HG02571 (cell line): ENCODE results near the gene MFAP4.

Experiments
- ATAC-seq: cut with Tn5 transposase; IDR thresholded peaks from one replicate; pipeline ENCODE4 v1.9.1; 2021; ENCODE audit warnings: mild to moderate bottlenecking, moderate library complexity; ENCODE audit not compliant: unreplicated experiment

The MFAP4 gene

DNA sequence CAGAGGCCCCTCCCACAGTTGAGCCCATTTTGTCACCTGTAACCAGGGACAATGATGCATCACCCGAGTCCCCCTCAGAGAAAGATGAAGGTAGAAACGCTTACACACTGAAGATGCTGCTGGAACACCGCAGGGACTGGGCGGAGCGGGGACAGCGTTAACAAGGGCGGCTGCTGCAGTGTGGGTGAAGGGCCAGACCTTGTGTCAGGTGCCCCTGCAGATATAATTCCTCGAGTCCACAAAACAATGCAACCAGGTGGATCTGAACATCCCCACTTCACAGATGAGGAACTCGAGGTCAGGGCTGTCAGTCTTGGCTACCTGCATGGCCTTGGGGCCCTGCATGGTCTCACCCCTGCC is 15.0 kb downstream of the MFAP4 start:
- no peak for ATAC-seq

DNA sequence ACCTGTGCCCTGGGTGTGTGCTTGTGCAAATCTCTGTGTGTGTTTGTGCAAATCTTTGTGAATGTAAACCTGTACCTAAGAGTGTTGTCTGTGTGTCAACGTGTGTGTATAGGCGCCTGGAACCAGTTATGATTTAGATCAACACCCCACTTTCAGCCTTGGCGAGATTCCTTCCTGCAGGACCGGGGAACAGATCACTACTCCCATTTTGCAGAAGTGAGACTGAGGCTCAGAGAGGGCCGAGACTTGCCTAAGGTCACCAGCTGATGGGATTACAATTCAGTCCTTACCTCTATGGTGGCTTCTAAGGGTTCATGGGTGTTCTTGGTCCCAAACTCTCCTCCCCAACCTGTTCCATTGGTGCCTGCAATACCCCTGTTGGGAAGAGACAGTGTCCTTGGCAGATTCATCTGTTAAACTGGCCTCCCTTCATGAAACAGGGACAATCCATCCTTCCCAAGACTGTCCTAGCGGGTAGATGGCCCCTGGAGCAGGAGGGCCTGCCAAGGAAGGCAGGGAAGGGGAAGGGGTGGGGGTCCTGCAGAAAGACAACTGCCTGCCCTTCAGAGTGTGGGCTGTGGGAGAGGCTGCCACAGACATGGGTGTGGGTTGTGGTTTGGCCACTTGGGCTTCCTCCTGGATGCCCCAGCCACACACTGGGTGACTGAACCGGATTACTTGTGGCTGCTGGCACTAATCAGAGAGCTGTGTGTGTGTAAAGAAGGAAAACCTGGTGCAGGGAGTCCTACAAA is 15.6 kb downstream of the MFAP4 start:
- no peak for ATAC-seq

DNA sequence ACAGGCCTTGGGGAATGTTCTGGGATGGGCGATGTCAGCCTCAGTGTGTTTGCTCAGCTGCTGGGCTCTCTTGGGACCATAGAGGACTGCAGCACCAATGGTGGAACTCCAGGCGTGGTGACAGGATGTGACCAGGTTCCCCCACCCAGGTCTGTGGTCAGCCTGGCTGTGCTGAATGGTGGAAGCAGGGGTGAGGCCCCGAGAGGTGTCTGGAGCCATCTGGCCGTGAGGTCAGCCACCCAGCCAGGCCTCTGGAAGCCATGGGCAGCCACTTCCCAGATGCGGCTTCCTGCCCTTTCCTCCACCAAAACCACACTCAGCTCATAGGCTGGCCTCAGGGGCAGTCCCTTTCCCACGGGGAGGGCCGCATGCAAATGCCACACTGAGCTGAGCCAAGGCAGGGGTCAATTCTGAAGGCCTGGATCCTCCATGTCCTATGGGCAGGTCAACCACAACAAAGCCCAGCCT is 16.5 kb downstream of the MFAP4 start:
- peak; percentile 43 for ATAC-seq

DNA sequence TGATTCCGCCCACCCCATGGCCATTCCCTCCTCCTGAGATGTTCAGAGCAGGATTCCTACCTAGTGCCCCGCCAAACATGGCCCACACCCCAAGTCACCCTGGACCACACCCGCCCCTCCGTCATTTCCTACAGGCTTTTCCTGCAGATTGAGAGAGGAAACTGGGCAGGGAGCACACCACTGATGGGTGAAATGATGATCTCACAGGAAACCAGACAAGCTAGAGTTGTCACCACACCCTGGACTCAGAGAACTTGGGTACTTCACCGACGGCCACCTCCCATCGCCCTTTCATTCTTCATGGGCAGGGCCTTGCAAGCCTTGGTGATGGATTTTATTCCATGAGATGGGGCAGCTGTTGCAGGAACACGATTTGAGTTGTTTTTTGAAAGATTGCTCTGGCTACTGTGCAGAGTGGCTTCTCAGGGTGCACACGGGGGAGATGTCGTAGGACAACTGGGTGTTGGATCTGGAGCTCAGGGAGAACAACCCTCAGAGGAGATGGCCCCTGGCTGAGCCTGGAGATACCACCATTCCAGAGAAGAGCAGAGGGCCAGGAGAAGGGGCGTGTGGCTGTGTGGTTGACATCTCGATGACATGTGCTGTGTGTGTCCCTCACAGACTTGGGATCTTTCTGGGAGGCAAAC is 17.0 kb downstream of the MFAP4 start:
- ATAC-seq = no peak

DNA sequence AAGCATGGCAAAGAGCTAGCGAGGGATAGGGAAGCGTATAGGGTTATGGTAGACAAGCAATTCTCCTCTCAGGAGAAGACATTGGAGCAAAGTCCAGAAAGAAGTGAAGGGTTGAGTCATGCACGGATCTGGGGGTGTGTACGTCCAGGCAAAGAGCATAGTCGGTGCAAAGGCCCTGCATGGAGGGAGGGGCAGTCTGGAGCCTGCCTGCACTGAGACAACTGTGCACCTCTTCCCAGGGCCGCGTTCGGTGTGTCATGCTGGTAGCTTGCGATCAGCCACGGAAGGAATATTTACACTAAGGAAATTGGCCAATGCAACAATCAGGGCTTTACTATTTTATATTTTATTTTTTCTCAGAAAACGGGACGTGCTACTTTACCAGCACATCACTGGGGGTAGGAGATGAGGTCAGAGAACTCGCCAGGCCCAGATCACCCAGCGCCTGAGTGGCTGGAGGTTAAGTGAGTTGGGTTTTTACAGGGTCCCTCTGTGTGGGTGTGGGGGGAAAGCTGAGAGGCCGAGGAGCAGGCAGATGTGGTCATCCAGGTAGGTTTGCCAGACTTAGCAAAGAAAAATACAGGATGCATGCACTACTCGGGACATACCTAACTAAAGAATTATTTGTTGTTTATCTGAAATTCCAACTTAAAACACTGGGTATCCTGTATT is 17.7 kb downstream of the MFAP4 start:
- ATAC-seq = no peak

DNA sequence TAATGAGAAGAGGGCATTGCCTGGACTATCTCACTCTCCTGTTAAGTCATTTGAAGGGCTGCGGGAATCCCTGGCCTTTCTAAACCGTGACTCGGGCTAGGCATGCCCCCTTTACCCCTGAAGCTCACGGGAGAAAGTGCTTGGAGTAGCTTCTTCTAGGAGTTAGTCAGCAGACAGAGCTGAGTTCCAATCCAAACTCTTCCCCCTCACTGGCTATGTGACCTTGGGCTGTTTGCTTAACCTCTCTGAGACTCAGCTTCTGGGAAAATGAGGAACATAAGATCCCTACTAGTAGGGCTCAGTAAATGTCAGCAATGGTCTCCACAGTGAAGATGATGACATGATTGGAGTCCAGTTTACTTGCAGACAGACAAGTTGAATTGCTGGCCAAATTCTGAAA is 18.8 kb downstream of the MFAP4 start:
- ATAC-seq = no peak

DNA sequence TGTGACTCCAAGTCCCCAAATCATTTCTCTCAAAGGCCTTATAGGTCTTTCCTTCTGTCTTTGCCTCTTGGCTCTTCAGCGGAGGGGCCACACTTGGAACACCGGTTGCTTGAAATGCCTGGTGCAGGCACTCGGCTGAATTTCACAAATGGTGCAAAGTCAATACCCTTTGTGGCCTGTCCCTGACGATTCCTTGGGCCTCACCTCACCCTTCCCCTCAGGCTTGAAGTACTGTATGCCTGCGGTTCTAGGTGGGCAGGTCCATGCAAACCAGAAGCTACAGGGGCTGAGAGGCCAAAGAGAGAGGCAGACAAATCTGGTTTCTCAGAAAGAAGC is 20.4 kb downstream of the MFAP4 start:
- ATAC-seq = no peak

DNA sequence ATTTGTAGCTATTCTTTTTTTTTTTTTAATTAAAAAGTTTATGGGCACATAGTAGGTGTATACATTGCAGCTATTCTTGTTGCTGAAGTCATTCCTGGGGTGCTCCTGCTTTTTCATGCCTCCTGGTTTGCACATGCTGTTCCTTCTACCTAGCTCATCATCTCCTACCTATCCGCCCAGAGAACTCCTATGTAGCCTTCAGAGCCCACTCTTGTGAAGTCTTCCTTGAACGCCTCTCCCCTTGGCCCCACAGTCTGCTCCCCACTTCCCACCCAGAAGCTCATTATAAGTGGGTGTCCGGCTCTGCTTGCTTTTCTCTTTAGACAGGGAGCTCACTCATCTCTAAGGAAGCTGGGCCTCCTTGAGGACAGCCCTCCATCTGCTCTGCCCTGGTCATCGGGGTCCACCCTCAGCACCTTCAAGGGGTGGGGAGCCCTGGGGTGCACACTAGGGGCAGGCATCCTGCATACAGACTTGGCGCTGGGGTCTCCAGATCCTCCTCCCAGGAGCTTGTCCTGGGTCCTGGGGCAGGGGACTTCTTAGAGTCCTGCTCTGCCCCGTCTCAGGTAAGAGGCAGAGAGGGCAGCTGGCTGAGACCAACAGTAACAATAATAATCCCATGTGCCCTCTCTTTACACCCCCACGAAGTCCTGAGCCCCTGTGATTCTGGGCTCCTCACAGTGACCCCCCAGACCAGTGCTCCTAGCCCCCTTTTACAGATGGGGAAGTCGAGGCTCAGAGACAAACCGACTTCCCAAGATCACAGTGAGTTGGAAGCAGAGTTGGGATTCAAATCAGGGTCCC is 21.0 kb downstream of the MFAP4 start:
- no peak for ATAC-seq

DNA sequence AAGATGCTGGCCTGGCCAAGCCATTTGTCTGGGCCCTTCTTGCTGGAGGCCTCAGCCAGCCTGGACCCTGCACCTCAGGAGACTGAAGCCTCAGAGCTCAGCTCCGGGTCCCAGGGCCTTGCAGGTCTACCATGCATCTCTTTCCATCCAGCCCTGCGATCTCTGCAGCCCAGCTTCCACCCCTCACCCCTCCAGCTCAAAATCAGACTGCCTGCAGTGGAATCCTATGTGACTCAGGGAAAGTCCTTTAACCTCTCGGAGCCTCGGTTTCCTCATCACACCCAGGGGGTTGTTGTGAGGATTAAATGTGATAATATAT is 21.5 kb downstream of the MFAP4 start:
- ATAC-seq = no peak

DNA sequence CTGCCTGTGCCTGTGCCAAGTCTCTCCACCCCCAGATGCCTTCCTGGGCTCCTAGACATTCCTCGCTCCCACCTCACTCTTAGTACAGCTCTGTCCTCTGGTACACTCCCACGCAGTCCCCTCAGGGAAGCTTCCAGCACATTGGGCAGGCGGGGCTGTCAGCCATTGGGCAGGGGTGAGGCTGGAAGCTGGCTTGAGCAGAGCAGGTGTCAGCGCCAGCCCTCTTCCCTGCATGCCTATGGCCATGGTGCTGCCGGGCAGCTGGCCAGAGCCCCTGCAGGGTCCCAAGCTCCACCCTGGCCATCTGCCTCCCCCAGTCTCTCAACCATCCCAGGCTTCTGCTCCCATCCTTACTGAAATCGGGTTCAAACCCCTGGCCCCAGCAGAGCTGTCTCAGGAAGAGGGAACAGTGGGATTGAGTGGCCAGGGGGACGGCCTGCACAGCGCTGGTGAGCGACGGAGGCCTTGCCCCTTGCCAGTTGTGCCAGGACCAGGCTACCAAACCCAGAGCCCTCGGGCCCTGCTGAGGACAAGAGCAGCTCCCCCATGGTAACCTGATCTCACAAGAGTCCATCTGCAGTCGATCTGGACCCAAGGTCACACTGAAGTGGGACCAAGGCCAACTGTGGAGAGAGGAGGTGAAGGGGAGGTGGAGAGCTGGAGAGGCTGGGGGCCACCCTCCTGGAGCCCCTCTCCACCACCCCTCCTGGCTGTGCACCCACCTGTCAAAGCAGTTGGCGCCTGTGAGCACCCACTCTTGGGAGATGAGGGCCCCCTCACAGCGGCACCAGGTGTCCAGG is 22.1 kb downstream of the MFAP4 start:
- ATAC-seq = no peak

DNA sequence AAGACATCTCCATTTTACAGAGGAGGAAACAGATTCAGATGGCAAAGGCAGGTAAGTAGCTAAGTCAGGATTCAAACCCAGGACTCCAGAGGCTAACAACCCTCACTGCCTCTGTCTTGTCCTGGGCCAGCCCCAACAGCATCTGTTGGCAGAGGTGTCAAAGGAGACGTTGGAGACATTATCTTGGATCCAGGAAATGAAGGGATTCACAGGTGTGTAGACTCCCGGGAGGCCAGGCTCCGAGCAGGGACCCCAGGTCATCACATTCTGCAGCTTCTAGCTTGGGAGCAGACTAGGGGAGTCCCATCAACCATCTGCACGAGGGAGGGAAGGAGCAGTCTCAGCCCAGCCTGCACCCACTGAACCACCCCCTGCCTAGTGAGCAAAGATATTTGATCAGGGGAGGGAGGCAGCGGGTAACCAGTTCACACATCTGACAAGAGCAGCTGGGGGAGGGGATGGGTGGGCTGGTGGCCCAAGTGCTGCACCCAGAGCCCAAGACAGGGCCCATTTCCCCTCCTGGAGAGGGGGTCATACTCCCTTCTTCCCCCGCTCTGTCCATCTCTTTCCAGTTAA is 23.4 kb downstream of the MFAP4 start:
- no peak for ATAC-seq

DNA sequence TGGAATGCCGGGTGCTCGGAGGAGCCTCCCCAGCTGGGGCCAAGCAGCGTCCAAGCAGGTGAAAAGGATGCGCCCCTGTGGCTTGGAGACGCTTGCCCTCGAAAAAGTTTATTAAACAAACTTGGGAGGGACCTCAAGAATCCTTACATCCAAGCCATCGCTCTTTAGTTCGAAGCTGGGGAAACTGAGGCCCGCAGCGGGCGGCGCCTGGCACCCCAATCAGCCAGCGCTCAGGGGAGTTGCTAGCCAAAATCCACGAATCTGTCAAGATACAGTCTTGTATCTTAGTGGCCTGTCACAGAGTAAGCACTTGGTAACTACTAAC is 23.9 kb downstream of the MFAP4 start:
- ATAC-seq = no peak

DNA sequence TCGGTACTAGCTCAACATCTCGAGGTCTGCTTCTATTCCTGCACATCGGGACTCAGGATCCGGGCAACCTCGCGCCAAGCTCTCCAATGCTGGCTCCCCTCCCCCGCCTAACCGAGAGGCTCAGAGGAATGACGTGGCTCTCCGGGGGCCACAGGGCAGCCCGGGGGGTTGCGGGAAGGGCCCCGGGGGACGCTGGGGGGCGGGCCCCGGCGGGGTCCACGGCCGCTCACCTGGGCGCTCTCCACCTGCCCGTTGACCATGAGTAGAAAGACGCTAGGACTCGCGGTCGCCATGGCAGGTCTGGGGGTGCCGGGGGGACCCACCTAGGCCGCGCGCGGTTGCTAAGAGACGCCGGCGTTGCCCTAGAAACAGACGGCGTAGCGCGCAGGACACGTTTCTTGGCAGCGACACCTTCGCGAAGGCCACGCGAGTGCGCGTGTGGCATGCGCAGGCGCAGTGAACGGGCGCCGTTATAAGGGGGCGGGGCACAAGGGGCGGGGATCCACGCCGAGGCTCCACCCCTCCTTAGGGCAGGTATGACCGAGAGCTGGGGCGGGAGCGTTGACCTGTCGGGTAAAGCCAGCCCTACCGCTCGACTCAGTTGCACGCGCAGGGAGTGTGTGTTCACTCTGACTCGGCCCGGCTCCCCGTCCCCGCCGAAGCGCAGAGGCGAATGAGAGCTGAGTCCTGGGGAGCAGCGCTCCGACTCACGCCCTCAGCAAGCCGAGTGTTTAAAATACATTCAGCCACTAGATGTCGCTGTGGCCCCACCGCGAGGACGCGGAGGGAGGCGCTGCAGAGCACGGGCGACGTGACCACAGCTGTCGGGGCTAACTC is 24.5 kb downstream of the MFAP4 start, which contains the start of gene B9D1:
B9D1 (minus strand) TSS at position 447 of the 837 bp plus-strand sequence; CDS start at position 293, 154 bp downstream.
- peak; percentile 76 for ATAC-seq

DNA sequence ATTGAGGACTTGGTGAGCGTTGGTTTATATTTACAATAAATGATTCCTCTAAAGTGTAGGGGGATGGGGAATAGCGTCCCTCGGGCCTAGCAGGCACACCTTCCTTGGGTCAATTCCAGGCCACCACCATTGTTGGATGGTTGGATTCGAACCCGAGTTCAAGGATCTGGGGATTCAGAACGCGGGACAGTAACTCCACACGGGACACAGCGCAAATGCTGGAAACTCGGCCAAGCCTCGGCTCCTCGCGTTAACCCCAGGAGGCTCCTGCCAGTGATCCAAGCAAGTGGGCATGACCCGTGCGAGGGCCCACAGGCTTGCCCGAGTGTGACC is 25.1 kb downstream of the MFAP4 start:
- ATAC-seq = no peak

DNA sequence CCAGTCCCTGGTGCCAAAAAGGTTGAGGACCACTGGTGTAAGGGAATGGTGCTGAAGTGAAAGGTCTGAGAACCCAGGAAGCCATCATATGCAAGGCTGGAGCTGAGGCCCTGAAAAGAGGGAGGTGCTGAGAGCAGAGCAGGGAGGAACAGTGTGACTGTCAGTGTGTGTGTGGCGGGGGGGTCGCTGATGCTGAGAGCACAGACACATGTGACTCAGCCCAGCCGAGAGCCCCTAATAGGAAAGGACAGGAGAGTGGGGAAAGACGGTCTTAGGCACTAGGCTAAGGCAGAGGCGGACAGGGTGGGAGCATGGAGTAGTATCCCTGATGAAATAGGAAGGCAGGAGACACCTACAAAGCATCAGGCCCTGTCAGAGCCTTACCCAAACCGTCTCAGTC is 25.7 kb downstream of the MFAP4 start:
- ATAC-seq = no peak

DNA sequence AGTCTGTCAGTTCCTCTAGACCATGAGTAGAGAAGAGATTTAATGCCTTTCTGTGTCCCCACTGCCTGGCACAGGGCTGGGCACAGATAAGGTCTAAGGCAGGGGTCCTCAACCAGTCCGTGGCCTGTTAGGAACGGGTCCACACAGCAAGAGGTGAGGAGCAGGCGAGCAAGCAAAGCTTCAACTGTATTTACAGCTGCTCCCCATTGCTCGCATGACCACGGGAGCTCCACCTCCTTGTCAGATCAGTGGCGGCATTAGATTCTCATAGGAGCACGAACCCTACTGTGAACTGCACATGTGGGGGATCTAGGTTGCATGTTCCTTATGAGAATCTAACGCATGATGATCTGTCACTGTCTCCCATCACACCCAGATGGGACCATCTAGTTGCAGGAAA is 26.2 kb downstream of the MFAP4 start:
- ATAC-seq = no peak

DNA sequence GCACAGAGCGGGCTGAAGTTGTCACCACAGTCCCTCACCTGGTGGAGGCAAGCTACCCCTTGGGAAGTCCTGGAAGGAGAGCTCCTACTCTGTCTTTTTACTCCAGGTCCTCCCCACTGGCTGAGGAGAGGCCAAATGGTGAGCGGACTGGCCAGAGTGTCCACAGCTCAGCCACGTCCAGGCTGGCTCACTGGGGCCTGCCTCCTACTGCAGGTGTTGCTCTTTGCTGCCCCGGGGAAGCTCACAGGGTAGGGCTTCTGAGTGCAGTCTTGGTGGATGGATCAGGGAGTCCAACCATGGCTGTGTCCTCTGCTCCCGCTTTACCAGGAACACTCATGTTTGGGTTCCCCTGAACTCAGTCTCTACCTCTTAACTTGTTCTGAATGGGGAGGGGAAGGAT is 27.1 kb downstream of the MFAP4 start:
- no peak for ATAC-seq

DNA sequence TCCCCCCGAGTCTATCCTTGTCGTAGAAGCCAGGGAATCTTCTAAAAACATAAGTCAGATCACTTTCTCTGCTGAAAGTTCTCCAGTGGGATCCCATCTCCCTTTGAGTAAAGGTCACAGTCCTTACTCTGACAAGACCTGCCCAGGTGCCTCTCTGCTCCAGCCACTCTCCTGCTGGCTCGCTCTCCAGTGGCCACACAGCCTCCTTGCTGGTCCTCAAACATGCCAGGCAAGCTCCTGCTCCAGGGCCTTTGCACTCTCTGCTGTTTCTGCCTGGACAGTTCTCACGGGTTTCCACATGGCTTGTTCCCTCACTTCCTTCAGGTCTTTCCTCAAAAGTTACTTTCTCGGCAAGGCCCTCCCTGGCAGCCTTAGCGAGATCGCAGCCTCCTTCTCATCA is 27.8 kb downstream of the MFAP4 start:
- ATAC-seq = no peak

DNA sequence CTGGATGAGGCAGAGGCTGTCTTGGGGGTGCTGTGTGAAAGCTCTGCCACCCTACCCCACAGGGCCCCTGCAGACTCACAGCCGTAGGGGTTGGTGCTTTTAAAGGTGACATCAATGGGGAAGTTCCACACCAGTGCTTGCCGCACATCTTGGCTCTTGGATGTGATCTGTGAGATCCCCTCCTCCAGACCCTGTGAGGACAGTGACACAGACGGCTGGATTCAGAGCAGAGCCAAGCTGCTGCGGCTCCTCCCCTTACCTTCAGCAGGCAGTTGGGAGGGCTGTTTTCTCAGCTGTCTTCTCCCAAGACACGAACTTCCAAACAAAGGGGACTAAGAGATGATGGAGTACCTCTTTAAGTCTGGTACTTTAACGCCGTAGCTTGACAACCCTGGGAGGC is 29.2 kb downstream of the MFAP4 start:
- ATAC-seq = no peak

DNA sequence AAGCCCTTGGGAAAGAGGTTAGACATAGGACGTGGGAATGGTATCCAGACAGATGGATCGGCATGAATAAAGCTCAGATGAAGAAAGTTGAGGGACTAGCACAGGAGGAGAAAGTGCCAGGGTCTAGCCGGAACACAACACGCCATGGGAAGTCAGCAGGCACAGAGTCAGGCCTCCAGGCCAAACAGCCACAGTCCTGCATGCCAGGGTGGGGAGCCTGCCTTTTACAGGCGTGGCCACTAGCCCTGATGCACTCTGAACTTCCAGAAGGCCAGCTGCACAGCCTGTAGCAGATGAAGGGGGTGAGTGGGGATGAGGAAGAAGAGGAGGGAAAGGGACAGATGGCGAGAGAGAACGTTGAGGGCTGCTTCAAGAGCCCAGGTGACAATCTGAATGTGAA is 29.6 kb downstream of the MFAP4 start:
- no peak for ATAC-seq
